GM18508 (cell line): ENCODE results near the gene TBX1.

Experiments
- ATAC-seq: cut with Tn5 transposase; IDR thresholded peaks from one replicate; pipeline ENCODE4 v1.9.1; 2021; ENCODE audit warnings: moderate number of reproducible peaks; ENCODE audit not compliant: insufficient read depth, unreplicated experiment

Gene TBX1

GRCh38 chr22:19793661-19794310 lies 33.2 kb downstream of the TBX1 start:
- ATAC-seq, result no peak

GRCh38 chr22:19795617-19796008 lies 35.0 kb downstream of the TBX1 start:
- no peak for ATAC-seq

GRCh38 chr22:19796160-19796559 lies 35.6 kb downstream of the TBX1 start:
- ATAC-seq, result no peak

- ATAC-seq, result no peak
Measured at GRCh38 chr22:19797086-19798002, 36.8 kb downstream of the TBX1 start.

GRCh38 chr22:19798003-19798665 lies 37.6 kb downstream of the TBX1 start:
- ATAC-seq, result no peak

GRCh38 chr22:19798891-19799293 lies 38.3 kb downstream of the TBX1 start:
- ATAC-seq, result no peak

GRCh38 chr22:19799322-19800190 lies 39.0 kb downstream of the TBX1 start:
- no peak for ATAC-seq

- ATAC-seq, result no peak
Measured at GRCh38 chr22:19800306-19800705, 39.7 kb downstream of the TBX1 start.

GRCh38 chr22:19800761-19801244 lies 40.2 kb downstream of the TBX1 start:
- ATAC-seq, result no peak

GRCh38 chr22:19801340-19802000 lies 40.9 kb downstream of the TBX1 start:
- no peak for ATAC-seq

- no peak for ATAC-seq
Measured at GRCh38 chr22:19802001-19802893, 41.7 kb downstream of the TBX1 start.

- ATAC-seq, result no peak
Measured at GRCh38 chr22:19802894-19803735, 42.5 kb downstream of the TBX1 start.

GRCh38 chr22:19803736-19804267 lies 43.2 kb downstream of the TBX1 start:
- no peak for ATAC-seq

GRCh38 chr22:19805821-19806212 lies 45.2 kb downstream of the TBX1 start:
- ATAC-seq, result no peak

GRCh38 chr22:19806213-19807160 lies 45.9 kb downstream of the TBX1 start:
- ATAC-seq, result no peak

- no peak for ATAC-seq
Measured at GRCh38 chr22:19807161-19807913, 46.8 kb downstream of the TBX1 start.
